ENCODE measurements around the gene GRM5.

GRM5 gene

DNA sequence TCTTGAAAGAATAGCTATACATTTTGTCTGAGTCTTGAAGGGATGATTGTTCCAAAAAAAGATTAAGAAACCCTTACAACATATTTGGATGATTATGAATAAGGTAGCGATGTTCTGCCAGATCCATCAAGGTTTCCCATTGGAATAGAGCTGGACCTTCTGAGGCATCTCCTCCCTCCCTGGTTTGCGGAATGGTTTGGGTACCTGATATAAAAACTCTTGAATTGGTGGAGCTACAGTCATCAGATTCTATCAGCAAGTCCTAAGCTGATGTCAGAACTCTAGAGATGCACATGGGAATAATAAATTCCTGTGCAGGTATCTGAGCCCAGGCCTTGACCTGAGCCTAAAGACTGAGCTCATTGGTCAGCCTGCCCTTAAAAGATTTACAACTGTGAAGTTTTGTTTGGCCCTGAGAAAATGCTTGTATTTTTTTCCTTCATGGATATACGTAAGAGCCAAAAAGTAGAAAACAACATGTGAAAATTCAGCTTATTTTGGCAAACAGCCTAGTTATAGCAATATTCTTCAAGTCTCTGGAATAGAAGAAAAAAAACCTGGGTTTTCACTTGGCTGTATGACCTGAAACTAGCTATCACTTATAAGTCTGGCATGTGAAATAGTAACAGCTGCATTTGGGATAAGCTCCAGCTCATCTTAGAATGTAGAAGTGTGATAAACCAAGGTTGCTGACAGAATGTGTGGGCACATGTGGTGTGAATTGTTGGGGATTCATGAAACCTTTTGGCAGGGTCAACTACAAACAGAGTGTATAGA, 462.5 kb downstream of the GRM5 start:
- FAIRE-seq (no peak), DNase-seq (ENCODE audit: insufficient read length) (no peak)
- no peak for TF ChIP-seq POLR2AphosphoS5 (IDR thresholded peaks at IDR 0.05; ENCODE audit: low read depth, low read length)
- no peak for TF ChIP-seq TAF1 (IDR thresholded peaks at IDR 0.05; ENCODE audit: borderline replicate concordance, low read depth, low read length)
- TF ChIP-seq POLR2A (IDR thresholded peaks at IDR 0.05; ENCODE audit: low read depth, low read length), result no peak

GRCh38 chr11:88597387-88597786, 468.4 kb downstream of the GRM5 start:
- TF ChIP-seq POLR2A (IDR thresholded peaks at IDR 0.05; ENCODE audit: low read depth, low read length) (no peak), POLR2AphosphoS5 (IDR thresholded peaks at IDR 0.05; ENCODE audit: low read depth, low read length) (no peak), TAF1 (IDR thresholded peaks at IDR 0.05; ENCODE audit: borderline replicate concordance, low read depth, low read length) (no peak)
- DNase-seq (ENCODE audit: insufficient read length), result no peak
- no peak for FAIRE-seq

- no peak for DNase-seq (ENCODE audit: insufficient read length)
- FAIRE-seq, result no peak
- TF ChIP-seq TAF1 (IDR thresholded peaks at IDR 0.05; ENCODE audit: borderline replicate concordance, low read depth, low read length) (no peak), POLR2A (IDR thresholded peaks at IDR 0.05; ENCODE audit: low read depth, low read length) (no peak), POLR2AphosphoS5 (IDR thresholded peaks at IDR 0.05; ENCODE audit: low read depth, low read length) (no peak)
These were observed 469.0 kb downstream of the GRM5 start for GRCh38 chr11:88596786-88597185.

DNA sequence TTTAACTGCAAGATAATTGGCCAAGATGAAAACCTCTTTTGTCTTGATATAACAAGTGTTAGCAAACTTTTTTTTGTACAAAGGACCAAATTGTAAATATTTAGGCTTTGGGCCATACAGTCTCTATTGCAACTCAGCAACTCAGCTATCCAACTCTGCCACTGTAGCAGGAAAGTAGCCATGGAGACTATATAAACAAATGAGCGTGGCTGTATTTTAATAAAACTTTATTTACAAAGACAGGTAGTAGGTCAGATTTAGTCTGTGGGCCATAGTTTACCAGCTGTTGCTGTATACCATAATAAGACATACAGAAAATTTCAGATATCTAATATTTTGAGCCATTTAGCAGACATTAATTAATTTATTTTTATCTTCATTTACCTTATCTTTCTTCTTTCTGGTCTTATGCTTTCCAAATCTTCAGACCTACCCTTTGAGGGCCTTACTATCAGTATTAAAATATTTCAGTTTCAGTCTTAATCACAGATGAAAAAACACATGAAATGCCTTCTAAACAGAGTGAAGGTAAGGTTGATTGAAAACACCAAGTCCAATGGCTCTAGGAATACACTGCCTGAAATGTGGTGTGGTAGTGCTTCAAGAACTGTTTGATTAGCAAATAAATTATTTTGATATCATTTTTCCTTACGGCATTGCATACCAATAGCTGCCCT, 471.4 kb downstream of the GRM5 start:
- DNase-seq (ENCODE audit: insufficient read length), result no peak
- no peak for TF ChIP-seq TAF1 (IDR thresholded peaks at IDR 0.05; ENCODE audit: borderline replicate concordance, low read depth, low read length)
- no peak for TF ChIP-seq POLR2A (IDR thresholded peaks at IDR 0.05; ENCODE audit: low read depth, low read length)
- TF ChIP-seq POLR2AphosphoS5 (IDR thresholded peaks at IDR 0.05; ENCODE audit: low read depth, low read length), result no peak
- FAIRE-seq, result no peak

GRCh38 chr11:88590361-88590760, 475.4 kb downstream of the GRM5 start:
- FAIRE-seq, result no peak
- DNase-seq (ENCODE audit: insufficient read length), result no peak
- TF ChIP-seq POLR2A (IDR thresholded peaks at IDR 0.05; ENCODE audit: low read depth, low read length) (no peak), TAF1 (IDR thresholded peaks at IDR 0.05; ENCODE audit: borderline replicate concordance, low read depth, low read length) (no peak), POLR2AphosphoS5 (IDR thresholded peaks at IDR 0.05; ENCODE audit: low read depth, low read length) (no peak)

DNA sequence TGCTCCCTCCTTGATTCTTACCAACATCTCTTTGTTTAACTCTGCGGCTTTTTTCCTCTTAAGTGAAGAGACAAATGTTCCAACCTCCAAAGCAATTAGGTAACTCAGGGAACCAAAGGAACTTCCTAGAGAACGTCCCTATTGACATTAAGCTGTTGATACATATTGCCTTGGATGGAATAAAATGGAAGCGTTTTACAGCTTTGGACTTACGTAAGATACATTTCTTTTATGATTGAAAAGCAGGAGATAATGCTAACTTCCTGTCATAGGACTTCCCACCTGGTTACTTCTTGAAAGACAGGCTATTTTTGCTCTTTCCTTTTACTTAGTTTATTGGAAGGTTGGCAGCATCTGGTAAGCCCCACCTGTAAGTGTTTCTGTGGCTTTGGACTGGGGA, 482.5 kb downstream of the GRM5 start:
- TF ChIP-seq TAF1 (IDR thresholded peaks at IDR 0.05; ENCODE audit: borderline replicate concordance, low read depth, low read length) (no peak), POLR2A (IDR thresholded peaks at IDR 0.05; ENCODE audit: low read depth, low read length) (no peak), POLR2AphosphoS5 (IDR thresholded peaks at IDR 0.05; ENCODE audit: low read depth, low read length) (no peak)
- FAIRE-seq, result no peak
- no peak for DNase-seq (ENCODE audit: insufficient read length)

GRCh38 chr11:88579466-88579865, 486.3 kb downstream of the GRM5 start:
- FAIRE-seq (no peak), DNase-seq (ENCODE audit: insufficient read length) (no peak)
- no peak for TF ChIP-seq POLR2A (IDR thresholded peaks at IDR 0.05; ENCODE audit: low read depth, low read length)
- TF ChIP-seq TAF1 (IDR thresholded peaks at IDR 0.05; ENCODE audit: borderline replicate concordance, low read depth, low read length), result no peak

GRCh38 chr11:88576741-88577140, 489.0 kb downstream of the GRM5 start:
- no peak for FAIRE-seq
- DNase-seq (ENCODE audit: insufficient read length), result no peak
- TF ChIP-seq POLR2AphosphoS5 (IDR thresholded peaks at IDR 0.05; ENCODE audit: low read depth, low read length) (no peak), TAF1 (IDR thresholded peaks at IDR 0.05; ENCODE audit: borderline replicate concordance, low read depth, low read length) (no peak), POLR2A (IDR thresholded peaks at IDR 0.05; ENCODE audit: low read depth, low read length) (no peak)

GRCh38 chr11:88575916-88576315, 489.9 kb downstream of the GRM5 start:
- DNase-seq (ENCODE audit: insufficient read length) (no peak), FAIRE-seq (no peak)
- TF ChIP-seq TAF1 (IDR thresholded peaks at IDR 0.05; ENCODE audit: borderline replicate concordance, low read depth, low read length) (no peak), POLR2AphosphoS5 (IDR thresholded peaks at IDR 0.05; ENCODE audit: low read depth, low read length) (no peak), POLR2A (IDR thresholded peaks at IDR 0.05; ENCODE audit: low read depth, low read length) (no peak)

DNA sequence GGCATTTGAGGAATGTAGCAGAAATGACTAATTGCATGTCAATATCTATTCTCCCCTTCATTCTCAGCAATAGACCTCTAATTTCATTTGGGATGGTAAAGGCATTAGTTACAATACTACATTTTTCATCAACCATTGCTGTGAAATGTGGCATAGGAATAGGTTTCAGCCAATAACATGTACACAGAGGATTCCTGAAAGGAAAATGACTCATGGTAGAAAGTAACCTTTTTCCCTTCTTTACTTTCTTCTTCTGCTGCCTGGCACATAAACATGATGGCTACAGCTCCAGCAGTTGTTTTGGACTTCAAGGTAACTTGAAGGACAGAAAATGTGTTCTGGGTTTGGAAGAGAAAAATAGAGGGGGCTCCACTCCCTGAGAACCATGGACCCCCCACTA, 496.4 kb downstream of the GRM5 start:
- FAIRE-seq, result no peak

DNA sequence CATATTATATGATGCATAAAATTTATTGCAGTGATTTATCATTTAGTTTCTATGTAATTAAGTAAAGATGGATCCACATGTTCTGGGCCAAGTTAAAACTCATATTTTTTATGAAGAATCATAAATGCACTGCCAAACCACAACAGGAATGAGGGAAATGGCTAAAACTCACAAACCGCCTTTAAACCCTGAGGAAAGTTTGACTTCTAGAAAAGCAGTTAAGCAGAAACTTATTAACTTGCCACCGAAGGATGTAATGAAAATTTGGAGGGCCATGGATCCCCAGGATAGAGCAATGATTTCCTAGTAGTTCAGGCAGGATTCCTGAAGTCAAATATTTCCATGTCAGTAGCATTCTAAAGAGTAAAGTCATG, 510.0 kb downstream of the GRM5 start:
- DNase-seq (ENCODE audit: insufficient read length), result no peak

More for the DNA sequence above, 496.4 kb downstream of the GRM5 start:
- DNase-seq (ENCODE audit: insufficient read length), result no peak
- TF ChIP-seq TAF1 (IDR thresholded peaks at IDR 0.05; ENCODE audit: borderline replicate concordance, low read depth, low read length) (no peak), POLR2A (IDR thresholded peaks at IDR 0.05; ENCODE audit: low read depth, low read length) (no peak), POLR2AphosphoS5 (IDR thresholded peaks at IDR 0.05; ENCODE audit: low read depth, low read length) (no peak)

More for the DNA sequence above, 510.0 kb downstream of the GRM5 start:
- FAIRE-seq, result no peak
- TF ChIP-seq POLR2AphosphoS5 (IDR thresholded peaks at IDR 0.05; ENCODE audit: low read depth, low read length) (no peak), POLR2A (IDR thresholded peaks at IDR 0.05; ENCODE audit: low read depth, low read length) (no peak), TAF1 (IDR thresholded peaks at IDR 0.05; ENCODE audit: borderline replicate concordance, low read depth, low read length) (no peak)
